Tongue (tissue), 3 donors: Measurements from ENCODE around the gene B3GALNT2. TPM values are rescaled to one million over a fixed set of nuclear protein-coding genes. Genes with fewer than 3 reads are reported as not detected.
A peak's percentile ranks its signal among the peaks of the same experiment; 100 is the strongest.

Experiments used
- DNase-seq: peaks from one replicate; pipeline ENCODE4 v3.0.0-alpha.2; 2015
- small RNA-seq: library from RNA; depleted of rRNA; stranded (forward); fragments of <200 nt; gene quantifications from one replicate; pipeline ENCODE3, GENCODE V24; 2014; ENCODE audit warnings: low replicate concordance
- total RNA-seq: library from RNA; depleted of rRNA; stranded (reverse); fragments of >200 nt; gene quantifications from one replicate; pipeline ENCODE4 v1.2.3, GENCODE V29; 2014

Gene B3GALNT2
- total RNA-seq, 1 donor from 2014 or later = 96.2 TPM

- DNase-seq = no peak
These were observed 95.0 kb downstream of the B3GALNT2 start for GRCh38 chr1:235409042-235409820.

- DNase-seq = no peak
These were observed 95.7 kb downstream of the B3GALNT2 start for GRCh38 chr1:235408503-235408960.

GRCh38 chr1:235407419-235407818 is 96.8 kb downstream of the B3GALNT2 start:
- DNase-seq = peak; percentile 36

GRCh38 chr1:235404190-235404589 is 100.1 kb downstream of the B3GALNT2 start:
- no peak for DNase-seq

- DNase-seq = no peak
These were observed 100.7 kb downstream of the B3GALNT2 start for GRCh38 chr1:235403593-235403992.

GRCh38 chr1:235402457-235403200 is 101.6 kb downstream of the B3GALNT2 start:
- no peak for DNase-seq

- DNase-seq = no peak
These were observed 103.0 kb downstream of the B3GALNT2 start for GRCh38 chr1:235401251-235401650.

Small RNA genes within 50 kb of the gene (small RNA-seq; reads per million reads assigned to genes)
- not detected for gene MTCO3P46
- gene MTND4LP21 = not detected
- gene RPS21P1 = not detected

Other genes starting within 250 kb of the B3GALNT2 start
- gene ARID4B, start 176.3 kb downstream of the B3GALNT2 start, total RNA-seq = 54.7 TPM
- 24.2 TPM for gene GGPS1, start 175.9 kb downstream of the B3GALNT2 start, total RNA-seq
- 21.7 TPM for gene TBCE, start 137.0 kb downstream of the B3GALNT2 start, total RNA-seq
- 0.51 TPM for gene GNG4, start 145.3 kb upstream of the B3GALNT2 start, total RNA-seq